Common myeloid progenitor, CD34-positive (primary cell): Measurements from ENCODE around the gene FAR2.
"Not testable (repeated sequence)": the region's sequence is repeated elsewhere in the genome, so short reads cannot be mapped to it uniquely, and the experiment has no call there.

Source experiments
- CTCF ChIA-PET: fragments of 350-600 bp; sonication (Branson Sonifier 250); formaldehyde crosslinking; loops from one replicate; lab custom pipeline; 2021; ENCODE audit warnings: antibody characterized with exemption; lab: Charles Lee
- POLR2A ChIA-PET: fragments of 350-600 bp; sonication (Branson Sonifier 250); formaldehyde crosslinking; loops from one replicate; lab custom pipeline; 2021; ENCODE audit warnings: antibody characterized with exemption; lab: Charles Lee
- DNase-seq, 3 donors: peaks; one replicate each; pipeline versions ENCODE4 v3.0.0 to v3.0.0-alpha.2; 2013
- H3K27ac ChIP-seq, 2 experiments: 1 replicate in 1 of 2; 2 replicates in 1 of 2; pipeline ENCODE4 v1.7.0; 2013; ENCODE audit warnings: inconsistent platforms in 2 of 2, low read length in 2 of 2, mild to moderate bottlenecking in 2 of 2, low read depth in 1 of 2, moderate library complexity in 1 of 2; ENCODE audit not compliant: severe bottlenecking in 2 of 2, insufficient read depth in 1 of 2, poor library complexity in 1 of 2
- H3K27me3 ChIP-seq, 5 experiments: replicated peaks in 2 of 5; 1 replicate in 3 of 5; 2 replicates in 2 of 5; pipeline versions ENCODE4 v1.6.1 to v1.7.0; 2013; ENCODE audit warnings: low read length in 4 of 5, mild to moderate bottlenecking in 2 of 5, moderate library complexity in 2 of 5, inconsistent platforms in 1 of 5; ENCODE audit not compliant: insufficient read depth in 5 of 5, control insufficient read depth in 4 of 5
- H3K36me3 ChIP-seq, 4 experiments: 1 replicate in 2 of 4; 2 replicates in 2 of 4; pipeline versions ENCODE4 v1.6.1 to v1.7.0; 2013; ENCODE audit warnings: low read length in 3 of 4, control low read depth in 1 of 4, mild to moderate bottlenecking in 1 of 4; ENCODE audit not compliant: control insufficient read depth in 4 of 4, insufficient read depth in 4 of 4
- H3K4me1 ChIP-seq, 4 experiments: 1 replicate in 3 of 4; 2 replicates in 1 of 4; pipeline versions ENCODE4 v1.6.1 to v1.7.1; 2013; ENCODE audit warnings: low read length in 3 of 4, mild to moderate bottlenecking in 3 of 4, control low read depth in 1 of 4, inconsistent platforms in 1 of 4, moderate library complexity in 1 of 4; ENCODE audit not compliant: control insufficient read depth in 4 of 4, insufficient read depth in 4 of 4; ENCODE audit errors: control extremely low read depth in 1 of 4
- H3K4me3 ChIP-seq, 7 experiments: 1 replicate in 4 of 7; 2 replicates in 3 of 7; pipeline versions ENCODE4 v1.5.1 to v1.7.0; 2013; ENCODE audit warnings: mild to moderate bottlenecking in 7 of 7, low read length in 6 of 7, moderate library complexity in 6 of 7, inconsistent platforms in 2 of 7, low read depth in 2 of 7, control low read depth in 1 of 7; ENCODE audit not compliant: insufficient read depth in 4 of 7, control insufficient read depth in 1 of 7; ENCODE audit errors: extremely low read depth in 1 of 7
- H3K9me3 ChIP-seq, 5 experiments: 1 replicate in 4 of 5; 2 replicates in 1 of 5; pipeline versions ENCODE4 v1.6.1 to v1.7.1; 2013; ENCODE audit warnings: low read length in 4 of 5, mild to moderate bottlenecking in 2 of 5, inconsistent platforms in 1 of 5, low read depth in 1 of 5, moderate library complexity in 1 of 5; ENCODE audit not compliant: control insufficient read depth in 4 of 5, insufficient read depth in 2 of 5; ENCODE audit errors: control extremely low read depth in 1 of 5
- WGBS: methylation state at CpG from one replicate; pipeline ENCODE4 v1.1.5; 2013; ENCODE audit not compliant: insufficient coverage; 5-methylcytosine and 5-hydroxymethylcytosine counted together

FAR2 gene

GRCh38 chr12:29170478-29171084 is 21.5 kb downstream of the FAR2 start:
- H3K27me3 ChIP-seq, POLR2A ChIA-PET: not testable (repeated sequence)
- CTCF ChIA-PET = interaction anchor here (1.1 to 1.2 kb wide), 2 partner anchors 99 to 147 kb away, joined by 3 to 4 read pairs; no protein-coding TSS in a partner anchor
- 20% methylated on average over 1 of the region's 5 CpGs for WGBS
- peak; percentile 44 to 78 (median 78) for DNase-seq
- H3K4me3 ChIP-seq = peak overlapping the region in 1 of 7 experiments; percentile 42
- H3K36me3 ChIP-seq = peaks cover 0 to 20% (median 6%) of the 10 kb centered on the region in 4 experiments
- H3K9me3 ChIP-seq = peaks cover 0 to 13% (median 3%) of the 10 kb centered on the region in 5 experiments
- peaks cover 15 to 49% (median 29%) of the 10 kb centered on the region in 4 experiments for H3K4me1 ChIP-seq
- peak overlapping the region; percentile 40 to 58 for H3K27ac ChIP-seq

- 89% methylated on average over 21 of the region's 26 CpGs for WGBS
- DNase-seq = no peak
- ChIA-PET CTCF (interaction anchor here (1.0 to 1.2 kb wide), 3 partner anchors 18 to 146 kb away, joined by 3 to 4 read pairs (median 3); no protein-coding TSS in a partner anchor), POLR2A (no interaction called here)
- H3K36me3 ChIP-seq = peaks cover 0 to 20% (median 6%) of the 10 kb centered on the region in 4 experiments
- no peak overlapping the region for H3K4me3 ChIP-seq
- H3K4me1 ChIP-seq = peaks cover 11 to 38% (median 20%) of the 10 kb centered on the region in 4 experiments
- no peaks in the 10 kb centered on the region for H3K27me3 ChIP-seq
- H3K9me3 ChIP-seq = peaks cover 0 to 15% (median 3%) of the 10 kb centered on the region in 5 experiments
- H3K27ac ChIP-seq = no peak overlapping the region
These were observed 22.6 kb downstream of the FAR2 start for GRCh38 chr12:29171421-29172258.

- POLR2A ChIA-PET = no interaction called here
- H3K9me3 ChIP-seq = peaks cover 0 to 8% (median 3%) of the 10 kb centered on the region in 5 experiments
- no peak for DNase-seq
- peaks cover 2 to 20% (median 3%) of the 10 kb centered on the region in 4 experiments for H3K36me3 ChIP-seq
- 88% methylated on average over 2 of the region's 6 CpGs for WGBS
- H3K4me3 ChIP-seq = no peak overlapping the region
- CTCF ChIA-PET = interaction anchor here (0.7 kb wide), 1 partner anchor 20 kb away, joined by 3 read pairs; no protein-coding TSS in a partner anchor
- H3K4me1 ChIP-seq = peaks cover 0 to 6% (median 0%) of the 10 kb centered on the region in 4 experiments
- no peaks in the 10 kb centered on the region for H3K27me3 ChIP-seq
- no peak overlapping the region for H3K27ac ChIP-seq
These were observed 27.9 kb downstream of the FAR2 start for GRCh38 chr12:29176941-29177340.

- CTCF ChIA-PET, H3K27me3 ChIP-seq, H3K4me3 ChIP-seq, H3K4me1 ChIP-seq, DNase-seq, POLR2A ChIA-PET, H3K27ac ChIP-seq, H3K9me3 ChIP-seq: not testable (repeated sequence)
- 100% methylated on average over 4 of the region's 4 CpGs for WGBS
- peaks cover 0 to 12% (median 3%) of the 10 kb centered on the region in 4 experiments for H3K36me3 ChIP-seq
These were observed 33.2 kb downstream of the FAR2 start for GRCh38 chr12:29182247-29182646.

DNA sequence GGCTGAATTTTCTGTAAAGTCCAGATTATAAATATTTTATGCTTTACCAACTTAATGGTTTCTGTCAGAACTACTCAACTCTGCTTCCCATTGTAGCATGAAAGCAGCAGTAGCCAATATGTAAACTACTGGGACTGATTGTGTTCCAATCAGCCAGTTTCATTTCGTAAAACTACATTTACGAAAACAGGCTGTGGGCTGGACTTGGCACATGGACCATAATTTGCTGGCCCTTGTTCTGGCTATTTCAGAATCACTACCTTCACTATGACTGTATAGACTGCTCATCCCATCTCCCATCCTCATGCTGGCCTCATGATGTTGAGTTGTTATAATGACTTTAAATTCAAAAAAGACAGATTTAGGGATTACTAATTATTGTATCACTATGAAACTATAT is 38.7 kb downstream of the FAR2 start:
- DNase-seq = no peak
- Histone ChIP-seq H3K27ac (no peak overlapping the region), H3K4me3 (no peak overlapping the region), H3K9me3 (no peaks in the 10 kb centered on the region), H3K4me1 (no peaks in the 10 kb centered on the region), H3K27me3 (no peaks in the 10 kb centered on the region), H3K36me3 (peaks cover 0 to 2% (median under 1%) of the 10 kb centered on the region in 4 experiments)
- CTCF ChIA-PET = interaction anchor here (1.0 kb wide), 1 partner anchor 55 kb away, joined by 3 read pairs; no protein-coding TSS in a partner anchor
- POLR2A ChIA-PET = no interaction called here
- 100% methylated on average over 2 of the region's 2 CpGs for WGBS

GRCh38 chr12:29191267-29191850 is 42.3 kb downstream of the FAR2 start:
- 100% methylated on average over 4 of the region's 6 CpGs for WGBS
- ChIA-PET CTCF (interaction anchor here (1.0 to 3.2 kb wide), 5 partner anchors 14 to 26 kb away, joined by 3 to 12 read pairs (median 4); no protein-coding TSS in a partner anchor), POLR2A (interaction anchor here (1.3 kb wide), 1 partner anchor 39 kb away, joined by 3 read pairs; no protein-coding TSS in a partner anchor)
- Histone ChIP-seq H3K4me1 (no peaks in the 10 kb centered on the region), H3K9me3 (no peaks in the 10 kb centered on the region), H3K27me3 (no peaks in the 10 kb centered on the region), H3K36me3 (peaks cover 0 to 4% (median 1%) of the 10 kb centered on the region in 4 experiments), H3K4me3 (no peak overlapping the region), H3K27ac (no peak overlapping the region)
- DNase-seq = no peak
